ENCODE measurements around the gene NDUFS8. TPM values are rescaled to one million over a fixed set of nuclear protein-coding genes. Genes with fewer than 3 reads are reported as not detected.

Gene NDUFS8
- total and polyA plus RNA-seq, 2 donors: 84.1 to 145 TPM

DNA sequence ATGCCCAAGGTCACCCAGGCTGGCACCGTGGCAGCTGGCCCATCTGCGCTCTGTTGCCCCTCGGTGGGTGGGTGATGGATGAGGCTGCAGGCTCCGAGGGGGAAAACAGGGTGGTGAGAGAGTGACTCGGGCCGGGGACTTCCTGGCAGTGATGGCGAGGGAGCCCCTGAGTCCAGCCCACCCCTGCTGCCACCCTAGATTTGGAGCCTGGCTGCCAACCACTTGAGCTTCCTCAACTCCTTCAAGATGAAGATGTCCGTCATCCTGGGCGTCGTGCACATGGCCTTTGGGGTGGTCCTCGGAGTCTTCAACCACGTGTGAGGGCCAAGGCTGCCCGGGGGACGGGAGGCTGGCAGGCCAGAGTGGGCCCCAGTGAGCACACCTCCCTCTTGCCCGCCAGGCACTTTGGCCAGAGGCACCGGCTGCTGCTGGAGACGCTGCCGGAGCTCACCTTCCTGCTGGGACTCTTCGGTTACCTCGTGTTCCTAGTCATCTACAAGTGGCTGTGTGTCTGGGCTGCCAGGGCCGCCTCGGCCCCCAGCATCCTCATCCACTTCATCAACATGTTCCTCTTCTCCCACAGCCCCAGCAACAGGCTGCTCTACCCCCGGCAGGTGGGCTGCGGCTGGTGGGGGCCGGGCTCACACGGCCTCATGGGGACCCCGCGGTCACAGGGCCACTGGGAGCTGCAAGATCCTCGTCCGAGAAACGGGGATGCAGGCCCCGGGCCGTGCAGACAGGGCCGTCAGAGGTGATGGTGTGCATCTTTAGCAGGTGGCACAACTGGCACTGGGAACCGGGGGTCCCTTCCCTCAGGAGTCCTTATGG is 18.4 kb downstream of the NDUFS8 start:
- WGBS: 97% methylated on average over 35 of the region's 35 CpGs

DNA sequence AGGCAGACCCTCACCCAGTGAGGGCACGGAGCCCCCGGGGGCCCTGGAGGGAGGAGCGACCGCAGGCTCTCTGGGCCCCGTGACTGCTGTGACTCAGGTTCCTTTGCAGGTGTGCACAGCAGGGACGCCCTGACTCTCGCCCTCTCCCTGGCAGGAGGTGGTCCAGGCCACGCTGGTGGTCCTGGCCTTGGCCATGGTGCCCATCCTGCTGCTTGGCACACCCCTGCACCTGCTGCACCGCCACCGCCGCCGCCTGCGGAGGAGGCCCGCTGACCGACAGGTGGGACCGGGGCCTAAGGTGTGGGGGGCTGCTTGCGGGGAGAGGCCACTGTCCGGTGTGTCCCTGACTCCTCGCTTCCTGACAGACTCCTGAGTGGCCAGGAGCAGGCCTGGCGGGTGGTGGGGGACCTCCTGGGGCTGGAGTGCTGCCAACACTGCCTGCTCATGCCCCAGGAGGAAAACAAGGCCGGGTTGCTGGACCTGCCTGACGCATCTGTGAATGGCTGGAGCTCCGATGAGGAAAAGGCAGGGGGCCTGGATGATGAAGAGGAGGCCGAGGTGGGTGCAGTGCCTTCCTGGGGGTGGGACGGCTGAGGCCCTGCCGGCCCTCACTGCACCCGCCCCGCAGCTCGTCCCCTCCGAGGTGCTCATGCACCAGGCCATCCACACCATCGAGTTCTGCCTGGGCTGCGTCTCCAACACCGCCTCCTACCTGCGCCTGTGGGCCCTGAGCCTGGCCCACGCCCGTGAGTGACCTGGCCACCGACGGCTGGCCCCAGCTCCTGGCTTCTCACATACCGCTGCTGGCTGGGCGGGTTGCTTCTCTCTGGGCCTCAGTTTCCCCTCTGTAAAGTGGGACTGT is 19.3 kb downstream of the NDUFS8 start:
- 98% methylated on average over 40 of the region's 40 CpGs for WGBS
- Histone ChIP-seq H3K27me3 (ENCODE audit: control insufficient read depth in 2 of 2, insufficient read depth in 1 of 2, low read length in 1 of 2) (no peaks in the 10 kb centered on the region), H3K27ac (ENCODE audit: low read depth in 1 of 2, low read length in 1 of 2) (no peak overlapping the region), H3K4me1 (ENCODE audit: control insufficient read depth in 2 of 2, insufficient read depth in 2 of 2, low read length in 2 of 2) (no peaks in the 10 kb centered on the region), H3K4me3 (ENCODE audit: low read length in 2 of 2) (no peak overlapping the region), H3K9me3 (ENCODE audit: control insufficient read depth in 2 of 2, insufficient read depth in 1 of 2, low read length in 1 of 2) (no peaks in the 10 kb centered on the region), H3K36me3 (ENCODE audit: control insufficient read depth in 2 of 2, insufficient read depth in 2 of 2, low read length in 1 of 2) (peaks cover 48 to 79% of the 10 kb centered on the region in 2 donors)
- DNase-seq (ENCODE audit: low read depth in 6 of 9, low spot score in 9 of 9): no peak

More for the DNA sequence above, 18.4 kb downstream of the NDUFS8 start:
- peaks cover 54 to 86% of the 10 kb centered on the region in 2 donors for H3K36me3 ChIP-seq (ENCODE audit: control insufficient read depth in 2 of 2, insufficient read depth in 2 of 2, low read length in 1 of 2)
- no peaks in the 10 kb centered on the region for H3K4me1 ChIP-seq (ENCODE audit: control insufficient read depth in 2 of 2, insufficient read depth in 2 of 2, low read length in 2 of 2)
- DNase-seq (ENCODE audit: low read depth in 6 of 9, low spot score in 9 of 9): no peak
- no peak overlapping the region for H3K27ac ChIP-seq (ENCODE audit: low read depth in 1 of 2, low read length in 1 of 2)
- no peaks in the 10 kb centered on the region for H3K27me3 ChIP-seq (ENCODE audit: control insufficient read depth in 2 of 2, insufficient read depth in 1 of 2, low read length in 1 of 2)
- no peak overlapping the region for H3K4me3 ChIP-seq (ENCODE audit: low read length in 2 of 2)
- no peaks in the 10 kb centered on the region for H3K9me3 ChIP-seq (ENCODE audit: control insufficient read depth in 2 of 2, insufficient read depth in 1 of 2, low read length in 1 of 2)

DNA sequence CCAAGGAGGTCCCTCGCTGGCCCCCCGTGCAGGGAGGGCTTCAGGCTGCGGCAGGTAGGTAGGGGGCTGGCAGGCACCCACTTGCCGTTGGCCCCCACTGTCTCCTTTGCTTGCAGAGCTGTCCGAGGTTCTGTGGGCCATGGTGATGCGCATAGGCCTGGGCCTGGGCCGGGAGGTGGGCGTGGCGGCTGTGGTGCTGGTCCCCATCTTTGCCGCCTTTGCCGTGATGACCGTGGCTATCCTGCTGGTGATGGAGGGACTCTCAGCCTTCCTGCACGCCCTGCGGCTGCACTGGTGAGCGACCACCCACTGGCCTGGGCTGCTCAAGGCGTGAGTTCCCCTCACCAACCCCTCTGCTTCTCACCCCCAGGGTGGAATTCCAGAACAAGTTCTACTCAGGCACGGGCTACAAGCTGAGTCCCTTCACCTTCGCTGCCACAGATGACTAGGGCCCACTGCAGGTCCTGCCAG is 19.9 kb downstream of the NDUFS8 start:
- Histone ChIP-seq H3K4me1 (ENCODE audit: control insufficient read depth in 2 of 2, insufficient read depth in 2 of 2, low read length in 2 of 2) (no peaks in the 10 kb centered on the region), H3K36me3 (ENCODE audit: control insufficient read depth in 2 of 2, insufficient read depth in 2 of 2, low read length in 1 of 2) (peaks cover 47 to 73% of the 10 kb centered on the region in 2 donors), H3K27me3 (ENCODE audit: control insufficient read depth in 2 of 2, insufficient read depth in 1 of 2, low read length in 1 of 2) (no peaks in the 10 kb centered on the region), H3K4me3 (ENCODE audit: low read length in 2 of 2) (no peak overlapping the region), H3K27ac (ENCODE audit: low read depth in 1 of 2, low read length in 1 of 2) (no peak overlapping the region), H3K9me3 (ENCODE audit: control insufficient read depth in 2 of 2, insufficient read depth in 1 of 2, low read length in 1 of 2) (no peaks in the 10 kb centered on the region)
- no peak for DNase-seq (ENCODE audit: low read depth in 6 of 9, low spot score in 9 of 9)
- WGBS: 99% methylated on average over 18 of the region's 18 CpGs

DNA sequence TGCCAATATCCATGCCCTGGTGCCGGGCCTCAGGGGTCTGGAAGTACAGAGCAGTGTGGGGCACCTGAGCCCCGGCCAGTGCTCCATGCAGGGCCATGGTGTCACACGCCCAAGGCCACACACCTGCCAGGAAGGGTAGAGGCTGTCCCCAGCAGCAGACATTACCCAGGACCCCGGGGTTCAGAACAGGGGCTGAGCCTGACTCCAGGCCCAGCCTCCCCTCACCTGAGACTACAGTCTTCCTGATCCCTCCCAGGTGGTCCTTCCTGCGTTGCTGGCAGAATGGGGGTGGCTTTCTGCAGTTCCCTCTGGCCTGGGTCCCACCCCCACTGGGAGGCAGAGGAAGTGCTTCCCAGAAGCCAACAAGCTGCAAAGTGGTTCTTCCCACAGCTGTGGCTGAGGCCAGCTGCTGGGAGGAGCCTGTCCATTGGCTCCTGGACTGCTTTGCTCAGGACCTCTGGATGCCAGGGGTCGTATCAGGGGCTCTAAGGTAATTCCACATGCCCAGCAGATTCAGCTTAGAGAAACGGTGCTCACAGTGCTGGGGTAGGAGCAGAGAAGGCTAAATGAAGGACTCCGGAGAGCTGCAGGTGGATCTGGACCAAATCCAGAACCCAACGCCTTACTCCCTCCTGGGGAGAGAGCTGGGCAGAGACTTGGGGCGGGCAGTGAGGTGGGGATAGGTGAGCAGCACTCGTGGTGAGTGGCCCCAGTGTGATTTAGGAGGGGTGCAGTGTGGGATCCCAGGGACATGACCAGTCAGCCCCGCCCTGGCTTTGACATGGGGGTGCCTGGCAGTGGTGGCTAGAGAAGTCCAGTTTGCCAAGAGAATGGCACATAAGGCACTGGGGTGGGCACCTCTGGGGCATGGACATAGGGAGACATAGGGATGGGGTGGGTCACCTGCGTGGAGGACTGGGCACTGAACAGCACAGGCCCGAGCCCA is 21.0 kb downstream of the NDUFS8 start:
- Histone ChIP-seq H3K4me1 (ENCODE audit: control insufficient read depth in 2 of 2, insufficient read depth in 2 of 2, low read length in 2 of 2) (no peaks in the 10 kb centered on the region), H3K27ac (ENCODE audit: low read depth in 1 of 2, low read length in 1 of 2) (no peak overlapping the region), H3K4me3 (ENCODE audit: low read length in 2 of 2) (no peak overlapping the region), H3K9me3 (ENCODE audit: control insufficient read depth in 2 of 2, insufficient read depth in 1 of 2, low read length in 1 of 2) (no peaks in the 10 kb centered on the region), H3K36me3 (ENCODE audit: control insufficient read depth in 2 of 2, insufficient read depth in 2 of 2, low read length in 1 of 2) (peaks cover 42 to 65% of the 10 kb centered on the region in 2 donors), H3K27me3 (ENCODE audit: control insufficient read depth in 2 of 2, insufficient read depth in 1 of 2, low read length in 1 of 2) (no peaks in the 10 kb centered on the region)
- DNase-seq (ENCODE audit: low read depth in 6 of 9, low spot score in 9 of 9): no peak
- WGBS: 97% methylated on average over 14 of the region's 14 CpGs

DNA sequence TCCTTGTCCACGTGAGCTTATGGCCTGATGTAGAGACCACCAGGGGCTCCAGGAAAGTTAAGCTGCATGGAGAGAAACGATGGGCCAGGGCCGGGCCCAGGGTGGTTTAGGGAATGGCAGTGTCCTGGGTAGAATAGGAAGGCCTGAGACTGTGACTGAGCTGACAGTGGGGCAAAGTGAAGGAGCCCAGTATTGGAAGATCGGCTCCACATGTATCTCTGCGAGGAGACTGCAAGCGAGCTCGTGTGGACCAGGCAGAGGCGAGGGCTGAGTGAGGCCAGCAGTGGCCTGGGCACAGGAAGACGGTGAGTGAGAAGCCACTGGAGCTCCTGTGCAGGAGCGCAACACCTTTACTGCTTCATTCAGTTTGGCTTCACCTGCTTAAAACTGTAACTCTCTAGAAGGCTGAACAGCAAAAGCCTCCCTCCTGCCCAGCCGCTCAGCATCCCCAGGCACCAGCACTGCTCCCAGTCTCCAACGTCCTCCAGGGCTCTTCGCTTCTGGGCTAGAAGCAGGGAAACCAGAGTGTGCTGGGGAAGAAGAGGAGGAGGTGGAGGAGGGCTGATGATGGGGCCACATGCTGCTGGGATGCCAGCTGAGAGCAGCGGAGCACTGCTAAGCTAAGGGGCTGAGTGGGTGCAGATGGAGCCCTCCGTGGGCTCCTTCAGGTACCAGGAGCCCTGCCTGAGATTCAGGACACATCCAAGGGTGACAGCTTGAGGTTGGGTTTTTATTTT is 21.8 kb downstream of the NDUFS8 start:
- no peak overlapping the region for H3K4me3 ChIP-seq (ENCODE audit: low read length in 2 of 2)
- H3K27me3 ChIP-seq (ENCODE audit: control insufficient read depth in 2 of 2, insufficient read depth in 1 of 2, low read length in 1 of 2): no peaks in the 10 kb centered on the region
- no peaks in the 10 kb centered on the region for H3K4me1 ChIP-seq (ENCODE audit: control insufficient read depth in 2 of 2, insufficient read depth in 2 of 2, low read length in 2 of 2)
- no peaks in the 10 kb centered on the region for H3K9me3 ChIP-seq (ENCODE audit: control insufficient read depth in 2 of 2, insufficient read depth in 1 of 2, low read length in 1 of 2)
- WGBS: 97% methylated on average over 15 of the region's 15 CpGs
- no peak overlapping the region for H3K27ac ChIP-seq (ENCODE audit: low read depth in 1 of 2, low read length in 1 of 2)
- H3K36me3 ChIP-seq (ENCODE audit: control insufficient read depth in 2 of 2, insufficient read depth in 2 of 2, low read length in 1 of 2): peaks cover 38 to 62% of the 10 kb centered on the region in 2 donors
- no peak for DNase-seq (ENCODE audit: low read depth in 6 of 9, low spot score in 9 of 9)

DNA sequence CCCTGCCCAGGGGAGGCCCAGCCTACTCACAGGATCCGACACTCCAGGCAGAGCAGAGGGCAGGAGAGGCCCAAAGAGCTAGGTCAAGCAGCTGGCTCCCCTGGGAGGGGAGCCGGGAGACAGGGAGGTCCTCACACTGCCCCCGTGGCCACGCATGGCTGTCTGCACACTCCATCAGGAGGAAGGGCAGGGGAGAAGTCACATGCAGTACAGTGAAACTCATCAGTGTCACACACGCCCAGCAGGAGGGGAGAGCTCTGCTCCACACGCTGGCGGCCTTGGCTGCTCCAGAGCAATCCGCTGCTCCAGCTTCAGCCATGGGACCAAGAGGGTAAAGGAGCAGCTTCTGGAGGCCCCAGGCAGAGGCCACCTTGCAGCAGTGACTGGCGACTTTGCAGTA is 22.6 kb downstream of the NDUFS8 start:
- 95% methylated on average over 9 of the region's 9 CpGs for WGBS
- DNase-seq (ENCODE audit: low read depth in 6 of 9, low spot score in 9 of 9): no peak

DNA sequence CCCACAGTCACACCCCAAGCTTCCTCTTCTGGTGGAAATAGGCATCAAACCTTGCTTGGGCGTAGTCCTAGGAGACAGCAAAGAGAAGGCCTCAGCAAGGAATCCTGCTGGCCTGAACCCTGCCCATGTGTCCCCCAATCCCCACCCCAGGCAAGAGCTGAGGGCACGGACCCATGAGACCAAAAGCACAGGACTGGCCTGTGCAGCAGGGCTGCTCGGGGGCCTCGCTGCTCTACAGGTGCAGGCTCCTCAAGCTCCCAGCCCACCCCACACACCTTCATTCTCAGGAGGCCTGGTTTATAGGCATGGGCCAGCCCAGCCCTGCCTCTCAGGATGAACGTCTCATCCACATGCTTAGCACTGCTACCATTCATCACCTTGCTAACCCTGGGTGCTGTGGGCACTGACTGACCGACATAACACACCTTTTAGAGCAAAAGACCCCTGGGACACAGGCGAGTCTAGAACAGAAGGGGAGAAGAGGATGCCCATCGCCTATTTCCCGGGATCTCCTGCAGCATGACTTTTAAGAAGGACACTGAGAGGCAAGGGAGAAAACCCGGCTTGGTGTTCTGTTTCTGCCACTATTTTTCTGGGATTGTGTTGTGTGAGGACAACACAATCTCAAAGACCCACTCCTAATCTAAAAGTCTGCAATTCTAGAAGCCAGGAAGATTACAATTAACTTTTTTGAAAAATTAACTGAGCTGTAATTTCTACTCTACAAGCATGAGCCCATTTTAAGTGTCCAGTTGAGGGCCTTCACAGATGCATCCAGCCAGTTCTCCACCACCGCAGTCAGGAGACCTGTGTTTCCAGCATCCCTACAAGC is 23.7 kb downstream of the NDUFS8 start:
- H3K27me3 ChIP-seq (ENCODE audit: control insufficient read depth in 2 of 2, insufficient read depth in 1 of 2, low read length in 1 of 2): no peaks in the 10 kb centered on the region
- peaks cover 31 to 46% of the 10 kb centered on the region in 2 donors for H3K36me3 ChIP-seq (ENCODE audit: control insufficient read depth in 2 of 2, insufficient read depth in 2 of 2, low read length in 1 of 2)
- DNase-seq (ENCODE audit: low read depth in 6 of 9, low spot score in 9 of 9): no peak

More for the DNA sequence above, 22.6 kb downstream of the NDUFS8 start:
- no peaks in the 10 kb centered on the region for H3K27me3 ChIP-seq (ENCODE audit: control insufficient read depth in 2 of 2, insufficient read depth in 1 of 2, low read length in 1 of 2)
- no peak overlapping the region for H3K4me3 ChIP-seq (ENCODE audit: low read length in 2 of 2)
- no peaks in the 10 kb centered on the region for H3K9me3 ChIP-seq (ENCODE audit: control insufficient read depth in 2 of 2, insufficient read depth in 1 of 2, low read length in 1 of 2)
- H3K4me1 ChIP-seq (ENCODE audit: control insufficient read depth in 2 of 2, insufficient read depth in 2 of 2, low read length in 2 of 2): no peaks in the 10 kb centered on the region
- no peak overlapping the region for H3K27ac ChIP-seq (ENCODE audit: low read depth in 1 of 2, low read length in 1 of 2)
- H3K36me3 ChIP-seq (ENCODE audit: control insufficient read depth in 2 of 2, insufficient read depth in 2 of 2, low read length in 1 of 2): peaks cover 38 to 55% of the 10 kb centered on the region in 2 donors

More for the DNA sequence above, 23.7 kb downstream of the NDUFS8 start:
- no peak overlapping the region for H3K4me3 ChIP-seq (ENCODE audit: low read length in 2 of 2)
- no peaks in the 10 kb centered on the region for H3K9me3 ChIP-seq (ENCODE audit: control insufficient read depth in 2 of 2, insufficient read depth in 1 of 2, low read length in 1 of 2)
- no peaks in the 10 kb centered on the region for H3K4me1 ChIP-seq (ENCODE audit: control insufficient read depth in 2 of 2, insufficient read depth in 2 of 2, low read length in 2 of 2)
- 96% methylated on average over 11 of the region's 11 CpGs for WGBS
- H3K27ac ChIP-seq (ENCODE audit: low read depth in 1 of 2, low read length in 1 of 2): no peak overlapping the region

Measured in thymus (tissue), 11 donors.